ENCODE results near the gene TMEM175. TPM values are rescaled to one million over a fixed set of nuclear protein-coding genes. Genes with fewer than 3 reads are reported as not detected.

The TMEM175 gene
- total and polyA plus RNA-seq, 2 of the 13 experiments (the other 11 are each of a cell fraction or from before 2014, with no cell fraction given) = 5.1 to 9.9 TPM

DNA sequence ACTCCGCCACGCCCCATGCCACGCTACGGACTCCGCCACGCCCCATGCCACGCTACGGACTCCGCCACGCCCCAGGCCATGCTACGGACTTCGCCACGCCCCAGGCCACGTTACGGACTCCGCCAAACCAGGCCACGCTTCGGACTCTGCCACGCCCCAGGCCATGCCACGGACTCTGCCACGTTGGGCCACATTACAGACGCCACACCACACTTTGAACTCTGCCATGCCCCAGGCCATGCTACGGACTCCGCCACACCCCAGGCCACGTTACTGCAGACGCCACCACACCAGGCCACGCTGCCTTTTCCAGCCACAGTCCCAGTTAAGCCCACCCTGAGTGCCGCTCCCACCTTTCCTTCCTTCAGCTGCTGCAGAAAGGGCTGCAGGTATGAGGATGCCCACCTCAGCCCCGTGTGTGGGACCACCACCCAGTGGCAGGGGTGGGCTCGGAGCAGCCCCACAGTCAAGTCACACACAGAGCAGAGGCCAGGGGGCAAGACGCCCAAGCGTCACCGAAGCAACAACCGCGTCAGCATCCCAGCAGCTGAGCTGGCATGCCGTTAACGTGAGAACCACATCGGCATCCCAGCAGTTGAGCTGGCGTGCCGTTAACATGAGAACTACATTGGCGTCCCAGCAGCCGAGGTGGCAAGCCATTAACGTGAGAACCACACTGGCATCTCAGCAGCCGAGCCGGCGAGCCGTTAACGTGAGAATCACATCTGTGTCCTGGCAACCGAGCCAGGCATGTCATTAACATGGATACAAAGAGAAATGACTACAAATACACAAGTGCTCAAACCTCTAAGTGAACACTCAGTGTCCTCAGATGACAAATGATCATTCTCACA lies 26.5 kb upstream of the TMEM175 start:
- BruUV-seq (replicated peaks) = no TSS peak
- Histone ChIP-seq H4K20me1 (ENCODE audit: insufficient read depth, low read length) (no peaks in the 10 kb centered on the region; the same call in 1 of the 2 replicates), H3K9me3 (ENCODE audit: low read length) (no peaks in the 10 kb centered on the region), H3K9ac (ENCODE audit: insufficient read depth, low read depth, low read length) (no peak overlapping the region), H3K4me3 (replicated peaks in 1 of 3; ENCODE audit: insufficient read depth in 1 of 3, low read depth in 2 of 3, low read length in 3 of 3) (no peak overlapping the region), H3K27ac (ENCODE audit: extremely low read length, insufficient read depth, low read length) (no peak overlapping the region), H3K4me1 (ENCODE audit: insufficient read depth, low read length) (no peaks in the 10 kb centered on the region), H3K4me2 (ENCODE audit: low read depth, low read length) (no peak overlapping the region), H2AFZ (ENCODE audit: low read length) (no peak overlapping the region), H3K36me3 (replicated peaks in 1 of 2; ENCODE audit: control insufficient read depth in 1 of 2, insufficient read depth in 2 of 2, low read length in 2 of 2) (peaks cover 10 to 17% of the 10 kb centered on the region in 2 experiments; a peak in 3 of 5 replicates), H3K79me2 (ENCODE audit: insufficient read depth, low read length) (no peaks in the 10 kb centered on the region), H3K27me3 (ENCODE audit: control insufficient read depth in 1 of 2, insufficient read depth in 2 of 2, low read length in 2 of 2) (no peaks in the 10 kb centered on the region)
- intact Hi-C loops (cut with micrococcal nuclease; ENCODE audit: unreplicated experiment) (no loop called here), in situ Hi-C loops (cut with HindIII; ENCODE audit: extremely low pct_ligation_motif_present, low pct_unique_long_range_greater_than_20kb) (no loop called here)
- ChIA-PET CTCF (ENCODE audit: low intra/inter-chr PET ratio, low total read pairs) (no interaction called here), POLR2A (no interaction called here)
- no peak for TF ChIP-seq NR3C1 (CRISPR knock-in tag; IDR thresholded peaks at IDR 0.05)
- TF ChIP-seq, protein P1, sequence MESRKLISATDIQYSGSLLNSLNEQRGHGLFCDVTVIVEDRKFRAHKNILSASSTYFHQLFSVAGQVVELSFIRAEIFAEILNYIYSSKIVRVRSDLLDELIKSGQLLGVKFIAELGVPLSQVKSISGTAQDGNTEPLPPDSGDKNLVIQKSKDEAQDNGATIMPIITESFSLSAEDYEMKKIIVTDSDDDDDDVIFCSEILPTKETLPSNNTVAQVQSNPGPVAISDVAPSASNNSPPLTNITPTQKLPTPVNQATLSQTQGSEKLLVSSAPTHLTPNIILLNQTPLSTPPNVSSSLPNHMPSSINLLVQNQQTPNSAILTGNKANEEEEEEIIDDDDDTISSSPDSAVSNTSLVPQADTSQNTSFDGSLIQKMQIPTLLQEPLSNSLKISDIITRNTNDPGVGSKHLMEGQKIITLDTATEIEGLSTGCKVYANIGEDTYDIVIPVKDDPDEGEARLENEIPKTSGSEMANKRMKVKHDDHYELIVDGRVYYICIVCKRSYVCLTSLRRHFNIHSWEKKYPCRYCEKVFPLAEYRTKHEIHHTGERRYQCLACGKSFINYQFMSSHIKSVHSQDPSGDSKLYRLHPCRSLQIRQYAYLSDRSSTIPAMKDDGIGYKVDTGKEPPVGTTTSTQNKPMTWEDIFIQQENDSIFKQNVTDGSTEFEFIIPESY (CRISPR knock-in tag; IDR thresholded peaks at IDR 0.05) = peak; percentile 88
- TF ChIP-seq CHD4 (IDR thresholded peaks at IDR 0.05; ENCODE audit: borderline replicate concordance, low read length) = peak; percentile 32; the same call in 1 of the 2 replicates
- TF ChIP-seq, protein P2, sequence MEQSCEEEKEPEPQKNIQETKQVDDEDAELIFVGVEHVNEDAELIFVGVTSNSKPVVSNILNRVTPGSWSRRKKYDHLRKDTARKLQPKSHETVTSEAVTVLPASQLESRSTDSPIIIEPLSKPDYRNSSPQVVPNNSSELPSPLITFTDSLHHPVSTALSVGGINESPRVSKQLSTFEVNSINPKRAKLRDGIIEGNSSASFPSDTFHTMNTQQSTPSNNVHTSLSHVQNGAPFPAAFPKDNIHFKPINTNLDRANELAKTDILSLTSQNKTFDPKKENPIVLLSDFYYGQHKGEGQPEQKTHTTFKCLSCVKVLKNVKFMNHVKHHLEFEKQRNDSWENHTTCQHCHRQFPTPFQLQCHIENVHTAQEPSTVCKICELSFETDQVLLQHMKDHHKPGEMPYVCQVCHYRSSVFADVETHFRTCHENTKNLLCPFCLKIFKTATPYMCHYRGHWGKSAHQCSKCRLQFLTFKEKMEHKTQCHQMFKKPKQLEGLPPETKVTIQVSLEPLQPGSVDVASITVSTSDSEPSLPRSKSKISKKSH (CRISPR knock-in tag; IDR thresholded peaks at IDR 0.05; ENCODE audit: borderline replicate concordance) = 0 out of 2 replicates have a peak, but pooled peaks have one; percentile 37
- no peak for DNase-seq (ENCODE audit: low spot score)
- no peak for ATAC-seq
- 95% methylated on average over 42 of the region's 49 CpGs for WGBS (ENCODE audit: low lambda C conversion rate)
- no peak for FAIRE-seq

Measured in HepG2 (cell line).